ENCODE data around the gene KRT15. TPM values are rescaled to one million over a fixed set of nuclear protein-coding genes. Genes with fewer than 3 reads are reported as not detected.

KRT15 gene
- total and polyA plus RNA-seq, 2 of the 8 experiments (the other 6 are each of a cell fraction or from before 2014, with no cell fraction given) = 0.11 to 0.13 TPM

GRCh38 chr17:41464173-41464572, 54.5 kb downstream of the KRT15 start:
- H3K18ac ChIP-seq (ENCODE audit: extremely low read depth, low read length) = no peak overlapping the region
- no peak for DNase-seq (ENCODE audit: low read depth in 1 of 2, low spot score in 2 of 2)
- H3K79me2 ChIP-seq (ENCODE audit: control insufficient read depth in 1 of 2, insufficient read depth in 2 of 2, low read length in 2 of 2) = no peaks in the 10 kb centered on the region
- no peaks in the 10 kb centered on the region for H3K4me1 ChIP-seq (replicated peaks in 1 of 4; ENCODE audit: control insufficient read depth in 3 of 4, insufficient read depth in 4 of 4, low read length in 3 of 4)
- no peak overlapping the region for H3K4me3 ChIP-seq (ENCODE audit: extremely low read depth in 1 of 4, insufficient read depth in 2 of 4, low read depth in 3 of 4, low read length in 4 of 4)
- H2BK15ac ChIP-seq (ENCODE audit: low read length) = no peak overlapping the region
- H3K27me3 ChIP-seq (replicated peaks in 1 of 4; ENCODE audit: control insufficient read depth in 3 of 4, extremely low read depth in 1 of 4, insufficient read depth in 3 of 4, low read length in 3 of 4) = no peaks in the 10 kb centered on the region
- no peak overlapping the region for H4K8ac ChIP-seq (ENCODE audit: extremely low read depth, insufficient read depth, low read length)
- 94% methylated on average over 11 of the region's 11 CpGs; no CpG with 5 or more reads in 1 of the 2 experiments for WGBS, 2 experiments (ENCODE audit: extremely low coverage in 1 of 2, insufficient coverage in 1 of 2, insufficient read length in 1 of 2, insufficient replicate concordance in 2 of 2, low coverage in 1 of 2, low lambda C conversion rate in 2 of 2, missing lambda C conversion rate in 1 of 2)
- ChIA-PET POLR2A (ENCODE audit: partially characterized antibody) (interaction anchor here (0.6 kb wide), 1 partner anchor 82 kb away, joined by 3 read pairs; no protein-coding TSS in a partner anchor), CTCF (ENCODE audit: partially characterized antibody) (interaction anchor here (1.3 to 2.0 kb wide), 3 partner anchors 11 to 85 kb away, joined by 4 to 5 read pairs (median 4); no protein-coding TSS in a partner anchor)
- H3K4ac ChIP-seq (replicated peaks; ENCODE audit: insufficient read length, low read depth, low read length) = no peak overlapping the region
- no peak overlapping the region; the same call in 1 of the 2 replicates for H2BK5ac ChIP-seq (ENCODE audit: low read depth, low read length)
- H4K20me1 ChIP-seq (replicated peaks in 1 of 2; ENCODE audit: control insufficient read depth in 1 of 2, insufficient read depth in 2 of 2, low read length in 2 of 2) = no peaks in the 10 kb centered on the region
- H4K5ac ChIP-seq (ENCODE audit: insufficient read length, low read depth, low read length) = no peak overlapping the region
- TF ChIP-seq TAF7 (optimal IDR thresholded peaks at IDR 0.05; ENCODE audit: borderline replicate concordance, low read depth, low read length) (no peak), CBX8 (IDR thresholded peaks at IDR 0.05; ENCODE audit: borderline replicate concordance, low read depth, low read length) (no peak), KDM4A (IDR thresholded peaks at IDR 0.05; ENCODE audit: low read depth, low read length, severe bottlenecking) (no peak), EP300 (IDR thresholded peaks at IDR 0.05; ENCODE audit: borderline replicate concordance in 1 of 2, low read depth in 2 of 2, low read length in 2 of 2) (no peak), SP2 (IDR thresholded peaks at IDR 0.05; ENCODE audit: low read length) (no peak), POLR2AphosphoS5 (IDR thresholded peaks at IDR 0.05; ENCODE audit: low read depth, low read length) (no peak), CEBPB (IDR thresholded peaks at IDR 0.05; ENCODE audit: low read depth, low read length) (no peak), JUND (IDR thresholded peaks at IDR 0.05; ENCODE audit: low read length) (no peak), MAFK (IDR thresholded peaks at IDR 0.05; ENCODE audit: low read depth, low read length) (no peak), E2F6 (IDR thresholded peaks at IDR 0.05) (no peak), SIN3A (conservative IDR thresholded peaks at IDR 0.05 in 1 of 2, IDR thresholded peaks at IDR 0.05 in 1 of 2; ENCODE audit: low read depth in 1 of 2, low read length in 2 of 2) (no peak), CTBP2 (IDR thresholded peaks at IDR 0.05; ENCODE audit: borderline replicate concordance, insufficient read depth, insufficient read length, low read length) (no peak)
- no peak overlapping the region for H2AFZ ChIP-seq (ENCODE audit: low read length)
- no peaks in the 10 kb centered on the region for H3K79me1 ChIP-seq (ENCODE audit: low read depth, low read length)
- no peak for FAIRE-seq
- H2BK12ac ChIP-seq (ENCODE audit: low read depth, low read length) = no peak overlapping the region
- no peak overlapping the region for H3K56ac ChIP-seq (replicated peaks; ENCODE audit: insufficient read length, low read depth, low read length)
- no peaks in the 10 kb centered on the region for H3K23me2 ChIP-seq (ENCODE audit: low read depth, low read length)
- H3K9ac ChIP-seq (replicated peaks in 1 of 4; ENCODE audit: extremely low read depth in 1 of 4, low read depth in 3 of 4, low read length in 3 of 4) = no peak overlapping the region
- no peak overlapping the region for H2AK5ac ChIP-seq (ENCODE audit: low read depth, low read length)
- no peaks in the 10 kb centered on the region; a peak in 1 of 4 replicates for H3K9me3 ChIP-seq (ENCODE audit: insufficient read depth in 2 of 2, low read depth in 1 of 2, low read length in 1 of 2)
- no peak overlapping the region for H2BK20ac ChIP-seq (ENCODE audit: low read length)
- H3K27ac ChIP-seq (ENCODE audit: low read depth, low read length) = no peak overlapping the region
- H2BK120ac ChIP-seq (replicated peaks; ENCODE audit: low read depth, low read length) = no peak overlapping the region
- H3K23ac ChIP-seq (ENCODE audit: insufficient read length) = no peak overlapping the region
- H3K36me3 ChIP-seq (ENCODE audit: control insufficient read depth in 2 of 4, insufficient read depth in 4 of 4, low read length in 3 of 4) = no peaks in the 10 kb centered on the region
- no peak overlapping the region for H3K14ac ChIP-seq (ENCODE audit: insufficient read length)
- H4K91ac ChIP-seq (replicated peaks; ENCODE audit: insufficient read length, low read length) = no peak overlapping the region
- no peak overlapping the region for H3K4me2 ChIP-seq (ENCODE audit: insufficient read depth in 1 of 2, low read depth in 2 of 2, low read length in 2 of 2)
